Sigmoid colon (tissue), 7 donors: ENCODE measurements around the gene MARK3. TPM values are rescaled to one million over a fixed set of nuclear protein-coding genes. Genes with fewer than 3 reads are reported as not detected.

ENCODE experiments used
- DNase-seq: peaks from one replicate; pipeline ENCODE4 v3.0.0-alpha.2; 2019
- H3K27ac ChIP-seq, 4 donors: fragments of 200-600 bp; sonication (generic); one replicate each; pipeline ENCODE4 v1.5.1; 2016 to 2019; ENCODE audit warnings: mild to moderate bottlenecking in 1 of 4
- H3K27me3 ChIP-seq, 3 donors: fragments of 200-600 bp; sonication (generic); one replicate each; pipeline ENCODE4 v1.5.1; 2019; ENCODE audit warnings: mild to moderate bottlenecking in 1 of 3
- H3K36me3 ChIP-seq, 4 donors: fragments of 200-600 bp; sonication (generic); one replicate each; pipeline ENCODE4 v1.5.1; 2016 to 2019
- H3K4me1 ChIP-seq, 4 donors: fragments of 200-600 bp; sonication (generic); one replicate each; pipeline ENCODE4 v1.5.1; 2017 to 2019
- H3K4me3 ChIP-seq, 4 donors: fragments of 200-600 bp; sonication (generic); one replicate each; pipeline ENCODE4 v1.5.1; 2017 to 2019; ENCODE audit warnings: mild to moderate bottlenecking in 2 of 4, moderate library complexity in 1 of 4
- H3K9me3 ChIP-seq, 4 donors: fragments of 200-600 bp in 3 of 4; sonication (generic) in 3 of 4; one replicate each; pipeline versions ENCODE4 v1.5.1 to v1.6.1; 2013 to 2019
- EP300 ChIP-seq, 4 donors: sonication (generic); formaldehyde crosslinking; IDR thresholded peaks; one replicate each; pipeline ENCODE4 v1.6.1; 2017; ENCODE audit warnings: antibody characterized with exemption in 4 of 4
- POLR2A ChIP-seq, 2 donors: fragments of 450-650 bp; IDR thresholded peaks; one replicate each; pipeline ENCODE4 v1.6.1; 2016; ENCODE audit warnings: antibody characterized with exemption in 2 of 2, mild to moderate bottlenecking in 2 of 2, moderate library complexity in 2 of 2
- POLR2AphosphoS5 ChIP-seq, 4 donors: sonication (generic); formaldehyde crosslinking; IDR thresholded peaks; one replicate each; pipeline ENCODE4 v1.6.1; 2017; ENCODE audit warnings: antibody characterized with exemption in 4 of 4
- WGBS, 2 donors: extraction: QIAGEN DNeasy Blood & Tissue Kit; methylation state at CpG; one replicate each; pipeline ENCODE4 v1.1.7; 2013; 5-methylcytosine and 5-hydroxymethylcytosine counted together
- intact Hi-C: fragments of 100-400 bp; cut with DNase I; formaldehyde crosslinking; loops from one replicate; pipeline ENCODE4 v1.15.1; 2023
- polyA plus RNA-seq, 3 donors: library from polyadenylated mRNA; stranded (reverse); fragments of 200-250 nt; gene quantifications; one replicate each; pipeline ENCODE4 v1.2.3, GENCODE V29; 2013
- total RNA-seq, 4 donors: library from RNA; depleted of rRNA; stranded (reverse); fragments of >200 nt; gene quantifications; one replicate each; pipeline ENCODE4 v1.1.0, GENCODE V29; 2016
- TF ChIP-seq, protein P1 (sequence below), 4 experiments: fragments of 450-650 bp in 3 of 4; fragments of 200-600 bp in 1 of 4; IDR thresholded peaks; one replicate each; pipeline ENCODE4 v1.5.1; 2016 to 2019; ENCODE audit warnings: antibody characterized with exemption in 4 of 4, mild to moderate bottlenecking in 3 of 4, moderate library complexity in 2 of 4
- donor health status: healthy with polysubstance abuse.
- donor health status: Bipolar disorder and iron deficiency.
- donor health status: healthy.

MARK3 gene
- total and polyA plus RNA-seq, 7 donors, result 21.6 to 104 (median 66.7) TPM

DNA sequence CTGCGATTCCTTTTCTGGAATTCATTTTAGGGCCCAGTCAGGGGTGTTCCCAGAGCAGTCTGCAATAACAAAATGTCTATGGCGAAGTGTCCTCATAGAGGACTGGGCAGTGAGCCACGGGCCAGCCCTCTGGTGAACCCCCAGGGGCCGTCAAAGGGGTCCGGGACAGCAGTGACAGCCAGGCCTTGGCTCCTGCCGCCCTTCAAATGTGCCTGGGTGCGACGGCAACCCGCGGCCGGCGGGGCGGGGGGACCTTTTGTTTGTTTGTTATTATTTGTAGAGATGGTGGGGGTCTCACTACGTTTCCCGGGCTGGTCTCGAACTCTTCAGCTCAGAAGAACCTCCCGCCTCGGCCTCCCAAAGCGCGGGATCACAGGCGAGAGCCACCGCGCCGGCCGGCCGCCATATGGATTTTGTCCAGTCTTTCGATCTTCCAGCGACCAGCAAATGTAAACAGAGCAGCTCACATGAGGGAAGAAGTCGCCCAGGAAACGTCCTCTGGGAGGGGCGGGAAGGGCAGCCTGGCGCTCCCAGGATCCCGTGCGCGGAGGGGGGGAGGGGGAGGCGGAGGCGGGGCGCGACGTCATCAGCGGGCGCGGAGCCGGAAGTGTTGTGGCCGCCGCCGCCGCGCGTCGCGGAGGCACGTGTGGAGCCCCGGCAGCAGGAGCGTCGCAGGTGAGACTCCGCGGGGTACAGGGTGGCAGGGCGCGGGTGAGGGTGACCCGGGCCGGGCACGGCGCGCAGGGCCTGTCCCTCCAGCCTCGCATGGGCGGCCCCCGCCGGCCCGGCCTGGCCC is 143.6 kb downstream of the MARK3 start, which contains the start of gene TRMT61A:
TSS of gene TRMT61A (plus strand) at position 610 of the 796 bp plus-strand sequence. CDS start 783 bp downstream, outside the sequence.
- no peaks in the 10 kb centered on the region for H3K9me3 ChIP-seq
- DNase-seq, result peak; percentile 98
- 1 to 3% methylated on average over 69 of the region's 70 CpGs for WGBS, 2 donors
- peaks cover 0 to 90% (median 82%) of the 10 kb centered on the region in 4 donors for H3K4me1 ChIP-seq
- H3K27ac ChIP-seq, result peak within 1 kb of the TSS; percentile 90 to 98 (median 93)
- intact Hi-C loops, result no loop called here
- H3K27me3 ChIP-seq, result no peaks in the 10 kb centered on the region
- peak within 1 kb of the TSS; percentile 85 to 96 (median 96) for H3K4me3 ChIP-seq
- peaks cover 0 to 9% (median 3%) of the 10 kb centered on the region in 4 donors for H3K36me3 ChIP-seq
- peak in 1 of 2 donors; percentile 44 for TF ChIP-seq POLR2A (IDR thresholded peaks at IDR 0.05)
- TF ChIP-seq, protein P1, sequence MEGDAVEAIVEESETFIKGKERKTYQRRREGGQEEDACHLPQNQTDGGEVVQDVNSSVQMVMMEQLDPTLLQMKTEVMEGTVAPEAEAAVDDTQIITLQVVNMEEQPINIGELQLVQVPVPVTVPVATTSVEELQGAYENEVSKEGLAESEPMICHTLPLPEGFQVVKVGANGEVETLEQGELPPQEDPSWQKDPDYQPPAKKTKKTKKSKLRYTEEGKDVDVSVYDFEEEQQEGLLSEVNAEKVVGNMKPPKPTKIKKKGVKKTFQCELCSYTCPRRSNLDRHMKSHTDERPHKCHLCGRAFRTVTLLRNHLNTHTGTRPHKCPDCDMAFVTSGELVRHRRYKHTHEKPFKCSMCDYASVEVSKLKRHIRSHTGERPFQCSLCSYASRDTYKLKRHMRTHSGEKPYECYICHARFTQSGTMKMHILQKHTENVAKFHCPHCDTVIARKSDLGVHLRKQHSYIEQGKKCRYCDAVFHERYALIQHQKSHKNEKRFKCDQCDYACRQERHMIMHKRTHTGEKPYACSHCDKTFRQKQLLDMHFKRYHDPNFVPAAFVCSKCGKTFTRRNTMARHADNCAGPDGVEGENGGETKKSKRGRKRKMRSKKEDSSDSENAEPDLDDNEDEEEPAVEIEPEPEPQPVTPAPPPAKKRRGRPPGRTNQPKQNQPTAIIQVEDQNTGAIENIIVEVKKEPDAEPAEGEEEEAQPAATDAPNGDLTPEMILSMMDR (IDR thresholded peaks at IDR 0.05), result no peak
- peak in 3 of 4 donors; percentile 80 to 84 (median 83) for TF ChIP-seq POLR2AphosphoS5 (IDR thresholded peaks at IDR 0.05)
- TF ChIP-seq EP300 (IDR thresholded peaks at IDR 0.05), result peak in 2 of 4 donors; percentile 67 to 70

DNA sequence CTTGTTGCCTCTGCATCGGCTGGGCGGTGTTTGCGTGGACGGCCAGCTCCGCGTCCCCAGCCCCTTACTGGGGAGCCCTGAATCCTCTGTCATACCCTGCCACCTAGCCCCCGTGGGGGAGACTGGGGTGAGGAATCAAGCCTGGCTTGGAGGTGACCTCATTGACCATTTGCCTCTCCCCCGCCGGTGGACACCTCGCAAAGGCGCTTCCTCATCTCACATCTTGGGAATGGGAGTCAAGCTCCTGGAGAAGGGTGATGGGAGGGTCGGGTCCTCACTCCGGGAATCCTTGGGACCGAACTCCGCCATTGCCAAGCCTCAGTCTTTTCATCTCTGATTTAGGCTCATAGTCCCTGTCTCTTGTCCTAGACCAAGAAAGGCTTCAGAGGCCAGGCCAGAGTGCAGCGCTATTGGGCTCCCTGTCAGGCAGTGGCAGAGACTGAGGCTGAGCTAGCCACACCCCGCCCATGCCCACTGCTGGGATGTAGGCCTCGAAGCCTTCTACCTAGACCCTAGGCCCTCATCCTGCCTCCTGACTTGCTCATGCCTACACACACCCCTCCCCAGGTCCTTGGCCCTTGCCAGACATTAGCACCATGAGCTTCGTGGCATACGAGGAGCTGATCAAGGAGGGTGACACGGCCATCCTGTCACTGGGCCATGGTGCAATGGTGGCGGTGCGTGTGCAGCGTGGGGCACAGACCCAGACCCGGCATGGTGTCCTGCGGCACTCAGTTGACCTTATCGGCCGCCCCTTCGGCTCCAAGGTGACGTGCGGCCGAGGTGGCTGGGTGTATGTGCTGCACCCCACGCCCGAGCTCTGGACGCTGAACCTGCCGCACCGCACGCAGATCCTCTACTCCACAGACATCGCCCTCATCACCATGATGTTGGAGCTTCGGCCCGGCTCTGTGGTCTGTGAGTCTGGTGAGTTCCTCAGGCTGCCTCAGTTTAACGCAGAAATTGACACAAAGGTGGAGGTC is 144.5 kb downstream of the MARK3 start:
- no peak for DNase-seq
- TF ChIP-seq POLR2A (IDR thresholded peaks at IDR 0.05) (no peak), EP300 (IDR thresholded peaks at IDR 0.05) (no peak), POLR2AphosphoS5 (IDR thresholded peaks at IDR 0.05) (no peak)
- TF ChIP-seq, protein P1 (IDR thresholded peaks at IDR 0.05), result no peak
- Histone ChIP-seq H3K4me1 (peaks cover 0 to 90% (median 84%) of the 10 kb centered on the region in 4 donors), H3K27me3 (no peaks in the 10 kb centered on the region), H3K27ac (peak overlapping the region; percentile 90 to 98 (median 93)), H3K9me3 (no peaks in the 10 kb centered on the region), H3K36me3 (peaks cover 0 to 9% (median 3%) of the 10 kb centered on the region in 4 donors), H3K4me3 (peak overlapping the region; percentile 85 to 96 (median 96))
- 46 to 53% methylated on average over 42 of the region's 42 CpGs for whole genome bisulfite sequencing, 2 donors
- intact Hi-C loops, result no loop called here

GRCh38 chr14:103530390-103530789 is 145.2 kb downstream of the MARK3 start:
- 68 to 79% methylated on average over 7 of the region's 7 CpGs for WGBS, 2 donors
- Histone ChIP-seq H3K36me3 (peaks cover 0 to 13% (median 3%) of the 10 kb centered on the region in 4 donors), H3K27me3 (no peaks in the 10 kb centered on the region), H3K4me3 (no peak overlapping the region), H3K4me1 (peaks cover 0 to 90% (median 86%) of the 10 kb centered on the region in 4 donors), H3K27ac (peak overlapping the region in 3 of 4 donors; percentile 92 to 98 (median 94)), H3K9me3 (no peaks in the 10 kb centered on the region)
- intact Hi-C loops, result no loop called here
- peak; percentile 68 for DNase-seq
- no peak for TF ChIP-seq POLR2AphosphoS5 (IDR thresholded peaks at IDR 0.05)
- TF ChIP-seq EP300 (IDR thresholded peaks at IDR 0.05), result no peak
- TF ChIP-seq, protein P1 (IDR thresholded peaks at IDR 0.05), result no peak
- no peak for TF ChIP-seq POLR2A (IDR thresholded peaks at IDR 0.05)

DNA sequence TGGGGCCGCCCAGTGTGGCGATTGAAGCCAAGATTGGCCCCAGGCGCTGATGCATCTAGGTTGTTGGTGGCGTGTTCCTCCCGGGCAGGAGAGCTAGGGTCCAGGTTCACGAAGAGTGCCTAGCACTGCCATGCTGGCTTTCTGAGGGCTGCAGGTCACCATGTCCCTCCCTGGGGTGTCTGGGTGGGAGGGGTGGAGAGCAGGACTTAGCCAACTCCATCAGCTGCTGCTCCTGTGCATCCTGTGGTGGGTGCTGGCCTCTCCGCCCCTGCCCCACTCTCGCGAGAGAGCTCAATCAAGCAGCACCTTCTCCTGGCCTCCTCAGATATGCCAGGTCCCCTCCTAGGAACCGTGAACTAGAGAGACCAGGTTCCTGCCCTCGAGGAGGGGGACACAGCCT is 145.6 kb downstream of the MARK3 start:
- no peak for DNase-seq
- WGBS, 2 donors, result 89 to 93% methylated on average over 11 of the region's 11 CpGs
- TF ChIP-seq EP300 (IDR thresholded peaks at IDR 0.05) (no peak), POLR2A (IDR thresholded peaks at IDR 0.05) (no peak), POLR2AphosphoS5 (IDR thresholded peaks at IDR 0.05) (no peak)
- TF ChIP-seq, protein P1 (IDR thresholded peaks at IDR 0.05), result no peak
- no peaks in the 10 kb centered on the region for H3K27me3 ChIP-seq
- H3K27ac ChIP-seq, result peak overlapping the region in 3 of 4 donors; percentile 92 to 98 (median 94)
- H3K4me1 ChIP-seq, result peaks cover 0 to 90% (median 86%) of the 10 kb centered on the region in 4 donors
- H3K9me3 ChIP-seq, result no peaks in the 10 kb centered on the region
- no peak overlapping the region for H3K4me3 ChIP-seq
- intact Hi-C loops, result no loop called here
- H3K36me3 ChIP-seq, result peaks cover 0 to 15% (median 3%) of the 10 kb centered on the region in 4 donors
